Caco-2 (cell line): ENCODE measurements around the gene LDLRAD2. TPM values are rescaled to one million over a fixed set of nuclear protein-coding genes. Genes with fewer than 3 reads are reported as not detected.
A peak's percentile ranks its signal among the peaks of the same experiment; 100 is the strongest.

Source experiments
- BruUV-seq: library from RNA; stranded (reverse); fragments of 400-500 nt; replicated peaks from 2 replicates; lab custom pipeline; 2021; lab: Mats Ljungman, UMichigan
- CTCF ChIA-PET: fragments of 300-600 bp; sonication (Branson Sonifier 250); formaldehyde crosslinking; loops from one replicate; lab custom pipeline; 2022; ENCODE audit warnings: antibody characterized with exemption; lab: Charles Lee
- POLR2A ChIA-PET: fragments of 300-600 bp; sonication (Branson Sonifier 250); formaldehyde crosslinking; loops from one replicate; lab custom pipeline; 2022; ENCODE audit warnings: antibody characterized with exemption; lab: Charles Lee
- DNase-seq, 2 experiments: peaks; one replicate each; pipeline versions ENCODE4 v3.0.0 to v3.0.0-alpha.2; 2020 to 2022
- H3K27me3 ChIP-seq: replicated peaks from 2 replicates; pipeline ENCODE4 v1.6.0; 2011; ENCODE audit warnings: low read length; ENCODE audit not compliant: control insufficient read depth, insufficient read depth
- H3K36me3 ChIP-seq: 2 replicates; pipeline ENCODE4 v1.5.1; 2011; ENCODE audit warnings: low read length; ENCODE audit not compliant: control insufficient read depth, insufficient read depth
- H3K4me1 ChIP-seq: fragments of 250-450 bp; sonication (Bioruptor Pico); 2 replicates; pipeline ENCODE4 v1.5.1; 2020; ENCODE audit warnings: mild to moderate bottlenecking
- H3K4me3 ChIP-seq: 2 replicates; pipeline ENCODE4 v1.5.1; 2011; ENCODE audit warnings: low read depth, mild to moderate bottlenecking, control low read depth, low read length
- H3K9me3 ChIP-seq: fragments of 250-450 bp; sonication (Bioruptor Pico); 2 replicates; pipeline ENCODE4 v1.5.1; 2020; ENCODE audit warnings: mild to moderate bottlenecking, moderate library complexity
- H3K27ac Mint-ChIP-seq: one replicate; pipeline ENCODE4 v1.8.0; 2022; ENCODE audit warnings: mixed read lengths; ENCODE audit not compliant: unreplicated experiment
- H3K27me3 Mint-ChIP-seq: one replicate; pipeline ENCODE4 v1.8.0; 2022; ENCODE audit warnings: mixed read lengths; ENCODE audit not compliant: insufficient read depth, unreplicated experiment
- H3K36me3 Mint-ChIP-seq: one replicate; pipeline ENCODE4 v1.8.0; 2022; ENCODE audit warnings: mild to moderate bottlenecking, mixed read lengths; ENCODE audit not compliant: insufficient read depth, unreplicated experiment
- H3K4me1 Mint-ChIP-seq: one replicate; pipeline ENCODE4 v1.8.0; 2022; ENCODE audit warnings: low read depth, mixed read lengths; ENCODE audit not compliant: unreplicated experiment
- H3K4me3 Mint-ChIP-seq: one replicate; pipeline ENCODE4 v1.8.0; 2022; ENCODE audit warnings: mild to moderate bottlenecking, moderate library complexity, mixed read lengths; ENCODE audit not compliant: unreplicated experiment
- H3K9me3 Mint-ChIP-seq: one replicate; pipeline ENCODE4 v1.8.0; 2022; ENCODE audit warnings: mixed read lengths; ENCODE audit not compliant: unreplicated experiment
- intact Hi-C: fragments of 100-400 bp; cut with micrococcal nuclease; formaldehyde crosslinking; loops from one replicate; pipeline ENCODE4 v1.10.0; 2022; ENCODE audit not compliant: unreplicated experiment
- total RNA-seq: library from RNA; stranded (reverse); gene quantifications from 2 replicates; pipeline ENCODE4 v1.2.3, GENCODE V29; 2022
- TF ChIP-seq, protein P1 (sequence below), 2 experiments: fragments of 200-600 bp in 1 of 2; IDR thresholded peaks; 1 replicate in 1 of 2; 2 replicates in 1 of 2; pipeline versions ENCODE4 v1.5.1 to v1.8.0; 2011 to 2022; ENCODE audit warnings: antibody characterized with exemption in 1 of 2, control low read depth in 1 of 2, inconsistent platforms in 1 of 2, low read depth in 1 of 2, low read length in 1 of 2, mild to moderate bottlenecking in 1 of 2, moderate library complexity in 1 of 2; ENCODE audit not compliant: insufficient read depth in 1 of 2, severe bottlenecking in 1 of 2, unreplicated experiment in 1 of 2

LDLRAD2 gene
- total RNA-seq, 1 experiment from 2014 or later: not detected

DNA sequence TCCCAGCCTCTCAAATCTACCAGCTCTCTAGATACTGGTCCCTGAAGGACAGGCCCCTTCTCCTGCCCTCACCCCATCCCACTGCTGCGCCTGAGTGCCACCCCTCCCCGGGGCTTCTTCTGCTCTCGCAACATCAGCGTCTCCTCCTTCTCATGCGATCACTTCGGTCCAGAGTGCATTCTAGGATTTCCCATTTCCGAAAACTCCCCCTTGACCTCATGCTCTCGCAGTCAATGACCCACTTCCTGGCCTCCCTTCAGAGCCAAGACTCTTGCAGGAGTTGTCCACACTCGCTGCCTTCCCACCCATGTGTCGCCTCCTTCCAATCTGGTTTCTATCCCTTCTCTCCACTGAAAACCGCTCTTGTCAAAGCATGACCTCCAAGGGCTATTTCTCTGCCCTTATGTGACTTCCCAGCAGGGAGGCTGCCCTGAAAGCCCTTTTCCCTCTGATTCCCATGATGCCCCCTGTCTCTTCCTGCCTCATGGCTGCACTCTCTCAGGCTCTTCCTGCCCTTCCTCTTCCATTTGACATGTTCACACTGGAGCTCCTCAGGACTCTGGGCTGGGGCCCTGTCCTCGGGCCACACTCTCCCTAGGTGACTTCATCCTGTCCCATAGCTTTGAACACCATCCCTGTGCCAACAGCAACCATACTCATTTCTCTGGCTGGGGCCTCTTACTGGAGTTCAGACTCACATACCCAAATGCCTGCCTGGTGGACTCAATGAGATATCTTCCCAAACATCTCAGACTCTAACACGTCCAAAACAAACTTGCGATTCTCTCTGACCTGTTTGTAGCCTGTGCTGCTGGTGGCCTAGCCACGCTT is 46.0 kb downstream of the LDLRAD2 start:
- Mint-ChIP-seq H3K4me3 (no peak overlapping the region), H3K27ac (peak overlapping the region; percentile 60), H3K9me3 (no peaks in the 10 kb centered on the region), H3K4me1 (peaks cover 7% of the 10 kb centered on the region), H3K27me3 (no peaks in the 10 kb centered on the region), H3K36me3 (peaks cover 81% of the 10 kb centered on the region)
- H3K4me1 ChIP-seq: no peaks in the 10 kb centered on the region
- CTCF ChIA-PET: no interaction called here
- H3K4me3 ChIP-seq: no peak overlapping the region
- POLR2A ChIA-PET: no interaction called here
- no TSS peak for BruUV-seq
- TF ChIP-seq, protein P1, sequence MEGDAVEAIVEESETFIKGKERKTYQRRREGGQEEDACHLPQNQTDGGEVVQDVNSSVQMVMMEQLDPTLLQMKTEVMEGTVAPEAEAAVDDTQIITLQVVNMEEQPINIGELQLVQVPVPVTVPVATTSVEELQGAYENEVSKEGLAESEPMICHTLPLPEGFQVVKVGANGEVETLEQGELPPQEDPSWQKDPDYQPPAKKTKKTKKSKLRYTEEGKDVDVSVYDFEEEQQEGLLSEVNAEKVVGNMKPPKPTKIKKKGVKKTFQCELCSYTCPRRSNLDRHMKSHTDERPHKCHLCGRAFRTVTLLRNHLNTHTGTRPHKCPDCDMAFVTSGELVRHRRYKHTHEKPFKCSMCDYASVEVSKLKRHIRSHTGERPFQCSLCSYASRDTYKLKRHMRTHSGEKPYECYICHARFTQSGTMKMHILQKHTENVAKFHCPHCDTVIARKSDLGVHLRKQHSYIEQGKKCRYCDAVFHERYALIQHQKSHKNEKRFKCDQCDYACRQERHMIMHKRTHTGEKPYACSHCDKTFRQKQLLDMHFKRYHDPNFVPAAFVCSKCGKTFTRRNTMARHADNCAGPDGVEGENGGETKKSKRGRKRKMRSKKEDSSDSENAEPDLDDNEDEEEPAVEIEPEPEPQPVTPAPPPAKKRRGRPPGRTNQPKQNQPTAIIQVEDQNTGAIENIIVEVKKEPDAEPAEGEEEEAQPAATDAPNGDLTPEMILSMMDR (IDR thresholded peaks at IDR 0.05; ENCODE audit: insufficient read depth in 1 of 2, low read depth in 1 of 2, low read length in 1 of 2, severe bottlenecking in 1 of 2, unreplicated experiment in 1 of 2): no peak
- H3K9me3 ChIP-seq: no peaks in the 10 kb centered on the region
- intact Hi-C loops: no loop called here
- no peak for DNase-seq
- no peaks in the 10 kb centered on the region for H3K27me3 ChIP-seq
- peaks cover 15% of the 10 kb centered on the region for H3K36me3 ChIP-seq

DNA sequence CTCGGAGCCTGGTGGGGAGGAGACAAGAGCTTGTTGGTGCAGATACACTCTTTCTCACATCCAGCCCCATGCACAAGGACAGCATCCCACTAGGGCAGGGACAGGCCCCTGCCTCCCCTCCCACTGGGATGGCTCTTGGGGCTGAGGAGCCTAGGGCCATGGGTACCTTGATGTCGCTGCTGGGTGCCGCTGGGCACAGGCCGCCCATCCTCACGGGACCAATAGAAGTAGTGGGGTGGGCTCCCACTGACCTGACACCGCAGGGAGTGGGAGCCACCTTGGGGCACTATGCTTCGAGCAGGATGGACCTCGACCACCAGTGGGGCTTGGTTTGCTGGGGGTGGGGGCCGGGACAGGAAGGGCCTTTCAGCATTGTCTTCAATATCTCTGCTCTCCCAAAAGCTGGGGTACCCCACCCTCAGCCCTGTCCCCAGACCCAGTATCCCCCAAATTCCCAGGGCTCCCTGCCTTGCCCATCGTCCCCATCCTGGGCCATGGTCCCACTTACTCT is 47.7 kb downstream of the LDLRAD2 start:
- TF ChIP-seq, protein P1 (IDR thresholded peaks at IDR 0.05; ENCODE audit: insufficient read depth in 1 of 2, low read depth in 1 of 2, low read length in 1 of 2, severe bottlenecking in 1 of 2, unreplicated experiment in 1 of 2): no peak
- Histone ChIP-seq H3K4me3 (no peak overlapping the region), H3K9me3 (no peaks in the 10 kb centered on the region), H3K36me3 (peaks cover 12% of the 10 kb centered on the region), H3K27me3 (no peaks in the 10 kb centered on the region), H3K4me1 (no peaks in the 10 kb centered on the region)
- Mint-ChIP-seq H3K36me3 (peaks cover 84% of the 10 kb centered on the region), H3K4me3 (no peak overlapping the region), H3K27ac (peak overlapping the region; percentile 51), H3K27me3 (no peaks in the 10 kb centered on the region), H3K9me3 (no peaks in the 10 kb centered on the region), H3K4me1 (peaks cover 7% of the 10 kb centered on the region)
- no TSS peak for BruUV-seq
- DNase-seq: no peak
- ChIA-PET POLR2A (no interaction called here), CTCF (no interaction called here)
- intact Hi-C loops: no loop called here

DNA sequence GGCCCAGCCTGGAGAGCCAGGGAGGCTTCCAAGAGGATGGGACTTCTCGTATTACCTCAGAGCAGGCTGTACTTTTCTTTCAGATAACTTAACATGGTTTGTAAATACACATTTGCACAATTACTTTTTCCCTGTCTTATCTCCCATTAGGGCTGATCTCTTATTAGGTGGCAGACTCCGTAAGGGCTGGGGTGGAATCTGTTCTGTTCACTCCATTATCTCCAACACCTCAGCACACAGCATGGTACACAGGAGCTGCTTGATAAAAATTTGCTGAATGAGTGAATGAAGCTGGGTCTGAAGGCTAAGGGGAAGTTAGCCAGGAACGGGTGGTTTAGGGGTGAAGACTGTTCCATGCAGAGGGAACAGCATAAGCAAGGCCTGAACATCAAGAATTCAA is 48.9 kb downstream of the LDLRAD2 start:
- POLR2A ChIA-PET: no interaction called here

More for the DNA sequence above, 48.9 kb downstream of the LDLRAD2 start:
- TF ChIP-seq, protein P1 (IDR thresholded peaks at IDR 0.05; ENCODE audit: insufficient read depth in 1 of 2, low read depth in 1 of 2, low read length in 1 of 2, severe bottlenecking in 1 of 2, unreplicated experiment in 1 of 2): no peak
- H3K4me3 Mint-ChIP-seq: no peak overlapping the region
- Histone ChIP-seq H3K4me3 (no peak overlapping the region), H3K36me3 (peaks cover 12% of the 10 kb centered on the region), H3K4me1 (no peaks in the 10 kb centered on the region), H3K9me3 (no peaks in the 10 kb centered on the region), H3K27me3 (no peaks in the 10 kb centered on the region)
- H3K27ac Mint-ChIP-seq: no peak overlapping the region
- DNase-seq: no peak
- no TSS peak for BruUV-seq
- H3K9me3 Mint-ChIP-seq: no peaks in the 10 kb centered on the region
- H3K36me3 Mint-ChIP-seq: peaks cover 83% of the 10 kb centered on the region
- intact Hi-C loops: no loop called here
- no peaks in the 10 kb centered on the region for H3K27me3 Mint-ChIP-seq
- CTCF ChIA-PET: interaction anchor here (0.7 kb wide), 1 partner anchor 62 kb away, joined by 4 read pairs; no protein-coding TSS in a partner anchor
- H3K4me1 Mint-ChIP-seq: peaks cover 7% of the 10 kb centered on the region
